Activated CD8-positive, alpha-beta memory T cell treated with anti-CD3 and anti-CD28 coated beads for 4 hours (primary cell): ENCODE data around the gene GJB2.

Experiments used
- DNase-seq, 2 donors: peaks; one replicate each; pipeline ENCODE4 v3.0.0-alpha.2; 2020; ENCODE audit warnings: low read depth in 2 of 2

The GJB2 gene

DNA sequence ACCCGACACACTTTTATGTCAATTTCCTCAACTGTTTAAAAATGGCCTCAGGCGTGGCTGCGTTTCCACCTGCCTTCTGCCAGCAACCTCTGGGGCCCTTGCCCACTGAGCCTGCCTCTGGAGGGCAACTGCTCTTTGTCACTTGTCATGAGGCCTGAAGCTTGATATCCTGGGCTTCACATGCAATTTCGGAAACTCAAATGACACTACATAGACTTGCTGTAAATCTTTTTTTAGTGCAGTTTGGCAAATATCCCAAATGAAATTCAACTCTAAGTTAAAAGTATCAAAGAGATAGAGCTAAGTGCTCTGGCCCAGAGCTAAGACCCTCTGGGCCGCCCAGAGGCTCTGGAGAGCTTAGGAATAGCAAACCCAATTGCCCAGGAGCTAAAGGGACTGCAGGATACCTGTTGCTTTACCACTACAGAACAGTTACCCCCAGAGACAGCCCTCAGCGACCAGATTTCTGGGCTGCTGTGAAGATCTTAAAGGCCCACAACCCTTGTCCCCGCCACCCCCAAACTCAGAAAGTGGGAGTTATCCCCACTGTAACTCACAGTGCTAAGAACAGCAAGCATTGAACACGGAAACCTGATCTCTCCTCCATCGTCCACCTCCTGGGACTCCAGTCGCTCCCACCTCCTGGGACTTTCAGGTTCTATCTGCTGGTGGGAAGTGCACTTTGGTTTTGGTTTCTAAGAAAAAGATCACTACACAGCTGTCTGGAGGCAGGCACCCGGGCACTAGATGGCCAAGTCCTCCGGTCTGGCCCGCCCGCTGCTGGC lies 51.3 kb downstream of the GJB2 start:
- DNase-seq: no peak

DNA sequence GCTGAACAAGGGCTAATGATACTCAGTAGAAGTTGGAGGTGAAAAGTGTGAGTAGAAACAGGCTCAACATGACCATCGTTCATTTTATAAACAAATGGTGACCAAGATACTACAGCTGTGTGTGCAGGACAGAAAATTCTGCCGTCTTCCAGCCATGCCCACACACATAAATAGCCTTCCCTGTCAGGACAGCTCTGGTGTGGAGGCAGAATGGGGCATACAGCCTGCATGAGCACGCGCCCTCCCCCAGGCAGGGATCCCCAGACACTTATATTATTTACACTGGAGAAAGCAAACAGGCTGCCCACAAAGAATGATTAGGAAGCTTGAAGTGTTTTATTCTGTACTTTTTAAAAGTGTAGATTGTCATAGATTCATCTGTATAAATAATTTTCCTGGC lies 52.3 kb downstream of the GJB2 start:
- no peak for DNase-seq

GRCh38 chr13:20137875-20138274 lies 54.9 kb downstream of the GJB2 start:
- DNase-seq: no peak
